Astrocyte (in vitro differentiated cells and primary cell): ENCODE measurements around the gene ARL2BP. TPM values are rescaled to one million over a fixed set of nuclear protein-coding genes. Genes with fewer than 3 reads are reported as not detected.

ENCODE experiments used
- DNase-seq: peaks from one replicate; pipeline ENCODE4 v3.0.0-alpha.2; 2010; ENCODE audit warnings: low read depth
- FAIRE-seq: peaks from 2 replicates; lab custom pipeline; 2011; peaks lifted over from hg19 to GRCh38; lab: Jason Lieb, UNC
- H2AFZ ChIP-seq: 2 replicates; pipeline ENCODE4 v1.6.0; 2012; ENCODE audit warnings: low read depth, low read length, inconsistent platforms
- H3K27ac ChIP-seq: 2 replicates; pipeline ENCODE4 v1.5.1; 2011; ENCODE audit warnings: low read depth, low read length, inconsistent platforms
- H3K27me3 ChIP-seq: 2 replicates; pipeline ENCODE4 v1.6.0; 2011; ENCODE audit warnings: low read length, inconsistent platforms; ENCODE audit not compliant: insufficient read depth
- H3K36me3 ChIP-seq: 2 replicates; pipeline ENCODE4 v1.5.1; 2011; ENCODE audit warnings: low read length, inconsistent platforms; ENCODE audit not compliant: insufficient read depth
- H3K4me1 ChIP-seq: 2 replicates; pipeline ENCODE4 v1.5.1; 2011; ENCODE audit warnings: low read length, inconsistent platforms; ENCODE audit not compliant: insufficient read depth
- H3K4me2 ChIP-seq: 2 replicates; pipeline ENCODE4 v1.6.0; 2012; ENCODE audit warnings: low read length, inconsistent platforms
- H3K4me3 ChIP-seq: 2 replicates; pipeline ENCODE4 v1.5.1; 2011; ENCODE audit warnings: low read depth, mild to moderate bottlenecking, low read length, inconsistent platforms; ENCODE audit not compliant: insufficient read depth
- H3K79me2 ChIP-seq: 2 replicates; pipeline ENCODE4 v1.6.0; 2012; ENCODE audit warnings: mild to moderate bottlenecking, low read length, inconsistent platforms; ENCODE audit not compliant: insufficient read depth
- H3K9ac ChIP-seq: 2 replicates; pipeline ENCODE4 v1.6.0; 2012; ENCODE audit warnings: mild to moderate bottlenecking, low read length, inconsistent platforms
- H3K9me3 ChIP-seq: 2 replicates; pipeline ENCODE4 v1.5.1; 2012; ENCODE audit warnings: low read depth, mild to moderate bottlenecking, low read length, inconsistent platforms; ENCODE audit not compliant: insufficient read depth
- H4K20me1 ChIP-seq: 2 replicates; pipeline ENCODE4 v1.6.0; 2012; ENCODE audit warnings: low read length, inconsistent platforms; ENCODE audit not compliant: insufficient read depth
- H3K27ac Mint-ChIP-seq: one replicate; pipeline ENCODE4 v1.8.0; 2021; ENCODE audit warnings: mild to moderate bottlenecking, mixed read lengths; ENCODE audit not compliant: unreplicated experiment
- H3K27me3 Mint-ChIP-seq: one replicate; pipeline ENCODE4 v1.8.0; 2021; ENCODE audit warnings: low read depth, mixed read lengths; ENCODE audit not compliant: unreplicated experiment
- H3K36me3 Mint-ChIP-seq: one replicate; pipeline ENCODE4 v1.8.0; 2021; ENCODE audit warnings: low read depth, mixed read lengths; ENCODE audit not compliant: unreplicated experiment
- H3K4me1 Mint-ChIP-seq: one replicate; pipeline ENCODE4 v1.8.0; 2021; ENCODE audit warnings: low read depth, mixed read lengths; ENCODE audit not compliant: unreplicated experiment
- H3K4me3 Mint-ChIP-seq: one replicate; pipeline ENCODE4 v1.8.0; 2021; ENCODE audit warnings: mild to moderate bottlenecking, moderate library complexity, mixed read lengths; ENCODE audit not compliant: unreplicated experiment
- H3K9me3 Mint-ChIP-seq: one replicate; pipeline ENCODE4 v1.8.0; 2021; ENCODE audit warnings: mild to moderate bottlenecking, mixed read lengths; ENCODE audit not compliant: unreplicated experiment
- EZH2 ChIP-seq: IDR thresholded peaks from 2 replicates; pipeline ENCODE4 v1.6.1; 2012; ENCODE audit warnings: mild to moderate bottlenecking, low read length, inconsistent platforms; ENCODE audit not compliant: insufficient read depth
- total RNA-seq: library from RNA; stranded (reverse); gene quantifications from 2 replicates; pipeline ENCODE4 v1.2.1, GENCODE V29; 2021
- TF ChIP-seq, protein P1 (sequence below): IDR thresholded peaks from 2 replicates; pipeline ENCODE4 v1.5.1; 2011; ENCODE audit warnings: low read depth, mild to moderate bottlenecking, inconsistent platforms, low read length, moderate library complexity; ENCODE audit not compliant: insufficient read depth

ARL2BP gene
- total RNA-seq, 1 donor from 2014 or later = 71.1 TPM

DNA sequence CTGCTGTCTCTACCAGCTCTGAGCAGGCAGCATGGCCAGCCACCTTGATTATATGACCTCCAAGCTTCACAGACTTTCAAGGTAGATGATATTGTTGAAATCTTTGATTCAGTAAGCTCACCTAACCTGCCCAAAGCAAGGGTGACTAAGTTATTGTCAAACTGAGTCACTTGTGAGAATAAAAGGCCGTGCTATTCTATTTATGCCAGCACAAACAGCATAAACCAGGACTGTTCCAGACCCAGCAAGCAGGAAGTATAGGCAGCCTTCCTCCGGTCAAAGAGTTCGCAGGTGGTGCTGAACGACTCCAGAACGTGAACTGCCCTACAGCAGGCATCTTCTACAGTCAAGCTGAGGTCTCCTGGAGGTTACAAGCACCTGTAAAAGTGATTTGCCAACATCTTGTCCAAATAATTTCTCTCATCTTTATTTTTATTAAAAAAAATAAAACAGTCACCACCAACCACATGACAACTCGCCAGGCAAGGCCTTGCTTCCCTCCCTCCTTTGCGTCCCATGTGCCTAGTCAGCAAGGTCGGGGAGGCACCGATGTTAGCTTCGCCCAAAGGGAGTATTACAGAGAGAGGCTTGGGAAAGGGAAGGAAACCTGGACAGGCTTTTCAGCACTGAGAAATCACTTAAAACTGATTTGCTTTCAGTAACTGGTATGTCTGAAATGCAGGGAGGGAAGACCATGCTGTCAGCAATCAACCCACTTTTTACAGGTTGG lies 10.8 kb downstream of the ARL2BP start:
- TF ChIP-seq, protein P1, sequence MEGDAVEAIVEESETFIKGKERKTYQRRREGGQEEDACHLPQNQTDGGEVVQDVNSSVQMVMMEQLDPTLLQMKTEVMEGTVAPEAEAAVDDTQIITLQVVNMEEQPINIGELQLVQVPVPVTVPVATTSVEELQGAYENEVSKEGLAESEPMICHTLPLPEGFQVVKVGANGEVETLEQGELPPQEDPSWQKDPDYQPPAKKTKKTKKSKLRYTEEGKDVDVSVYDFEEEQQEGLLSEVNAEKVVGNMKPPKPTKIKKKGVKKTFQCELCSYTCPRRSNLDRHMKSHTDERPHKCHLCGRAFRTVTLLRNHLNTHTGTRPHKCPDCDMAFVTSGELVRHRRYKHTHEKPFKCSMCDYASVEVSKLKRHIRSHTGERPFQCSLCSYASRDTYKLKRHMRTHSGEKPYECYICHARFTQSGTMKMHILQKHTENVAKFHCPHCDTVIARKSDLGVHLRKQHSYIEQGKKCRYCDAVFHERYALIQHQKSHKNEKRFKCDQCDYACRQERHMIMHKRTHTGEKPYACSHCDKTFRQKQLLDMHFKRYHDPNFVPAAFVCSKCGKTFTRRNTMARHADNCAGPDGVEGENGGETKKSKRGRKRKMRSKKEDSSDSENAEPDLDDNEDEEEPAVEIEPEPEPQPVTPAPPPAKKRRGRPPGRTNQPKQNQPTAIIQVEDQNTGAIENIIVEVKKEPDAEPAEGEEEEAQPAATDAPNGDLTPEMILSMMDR = no peak
- no peak for TF ChIP-seq EZH2
- DNase-seq = no peak
- H3K27me3 Mint-ChIP-seq = no peaks in the 10 kb centered on the region
- no peaks in the 10 kb centered on the region for H3K79me2 ChIP-seq
- H2AFZ ChIP-seq = no peak overlapping the region
- no peaks in the 10 kb centered on the region for H4K20me1 ChIP-seq
- H3K27me3 ChIP-seq = no peaks in the 10 kb centered on the region
- no peaks in the 10 kb centered on the region for H3K9me3 ChIP-seq
- no peak for FAIRE-seq
- H3K9ac ChIP-seq = no peak overlapping the region
- no peak overlapping the region for H3K27ac ChIP-seq
- no peak overlapping the region for H3K4me3 Mint-ChIP-seq
- no peaks in the 10 kb centered on the region for H3K9me3 Mint-ChIP-seq
- no peak overlapping the region for H3K4me2 ChIP-seq
- peaks cover 16% of the 10 kb centered on the region for H3K36me3 Mint-ChIP-seq
- peaks cover 8% of the 10 kb centered on the region for H3K4me1 Mint-ChIP-seq
- H3K36me3 ChIP-seq = peaks cover 17% of the 10 kb centered on the region
- H3K27ac Mint-ChIP-seq = no peak overlapping the region
- H3K4me3 ChIP-seq = no peak overlapping the region
- peaks cover 9% of the 10 kb centered on the region for H3K4me1 ChIP-seq

DNA sequence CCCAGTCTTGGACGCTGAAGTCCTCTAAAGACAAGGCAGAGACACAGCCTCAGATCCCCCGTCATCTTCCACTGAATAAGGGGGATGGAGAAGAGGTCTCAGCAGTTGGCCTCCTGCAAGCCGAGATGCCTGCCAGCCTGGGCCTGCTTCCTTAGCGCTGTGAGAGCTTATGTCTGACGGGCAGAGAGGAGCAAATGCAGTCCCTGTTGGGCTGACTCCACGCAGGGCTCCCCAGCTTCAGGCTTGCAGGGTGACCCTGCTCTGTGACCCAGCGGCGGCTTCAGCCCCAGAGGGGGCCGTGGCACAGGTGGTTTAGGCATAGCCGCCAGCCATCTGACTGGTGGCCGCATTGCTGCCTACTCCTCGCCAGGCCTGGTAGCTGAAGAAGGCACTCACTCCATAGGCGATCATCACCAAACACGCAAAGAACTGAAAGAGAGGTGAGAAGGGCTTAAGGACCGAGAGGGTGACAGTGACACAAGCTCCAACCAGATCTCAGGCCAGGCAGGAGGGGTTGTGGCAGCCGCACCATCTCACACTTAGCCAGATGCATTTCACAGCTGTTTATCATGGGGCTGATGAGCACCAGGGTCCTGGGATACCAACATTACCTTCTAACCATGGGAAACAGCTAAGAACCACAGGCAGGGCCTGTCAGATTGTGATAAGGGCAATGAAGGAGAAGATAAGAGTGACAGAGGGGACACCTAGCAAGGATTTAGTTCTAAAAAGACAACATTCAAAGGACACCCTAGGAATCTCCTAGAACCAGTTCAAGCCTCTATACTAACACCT lies 11.7 kb downstream of the ARL2BP start:
- TF ChIP-seq, protein P1 = no peak
- no peak for TF ChIP-seq EZH2
- Histone ChIP-seq H3K4me2 (no peak overlapping the region), H3K79me2 (no peaks in the 10 kb centered on the region), H3K4me1 (peaks cover 9% of the 10 kb centered on the region), H4K20me1 (no peaks in the 10 kb centered on the region), H3K27ac (no peak overlapping the region), H3K27me3 (no peaks in the 10 kb centered on the region), H3K36me3 (peaks cover 16% of the 10 kb centered on the region), H3K9me3 (no peaks in the 10 kb centered on the region), H3K4me3 (no peak overlapping the region), H3K9ac (no peak overlapping the region), H2AFZ (no peak overlapping the region)
- Mint-ChIP-seq H3K4me3 (no peak overlapping the region), H3K27me3 (no peaks in the 10 kb centered on the region), H3K36me3 (peaks cover 16% of the 10 kb centered on the region), H3K9me3 (no peaks in the 10 kb centered on the region), H3K4me1 (peaks cover 8% of the 10 kb centered on the region), H3K27ac (no peak overlapping the region)
- DNase-seq (no peak), FAIRE-seq (no peak)
